Esophagus muscularis mucosa (tissue), 4 donors: ENCODE measurements around the gene B9D2. TPM values are rescaled to one million over a fixed set of nuclear protein-coding genes. Genes with fewer than 3 reads are reported as not detected.

Source experiments
- DNase-seq: peaks from one replicate; pipeline ENCODE4 v3.0.0-alpha.2; 2017; ENCODE audit errors: extremely low spot score
- H3K27ac ChIP-seq, 4 donors: fragments of 200-600 bp; sonication (generic); replicated peaks in 1 of 4; 1 replicate in 3 of 4; 2 replicates in 1 of 4; pipeline ENCODE4 v1.5.1; 2016 to 2019; ENCODE audit warnings: mild to moderate bottlenecking in 1 of 4
- H3K27me3 ChIP-seq, 4 donors: fragments of 200-600 bp; sonication (generic); one replicate each; pipeline versions ENCODE4 v1.5.1 to v1.6.0; 2016 to 2019
- H3K36me3 ChIP-seq, 4 donors: fragments of 200-600 bp; sonication (generic); one replicate each; pipeline ENCODE4 v1.5.1; 2016 to 2019
- H3K4me1 ChIP-seq, 4 donors: fragments of 200-600 bp; sonication (generic); one replicate each; pipeline ENCODE4 v1.5.1; 2016 to 2019
- H3K4me3 ChIP-seq, 4 donors: fragments of 200-600 bp; sonication (generic); 1 replicate in 2 of 4; 2 replicates in 2 of 4; pipeline ENCODE4 v1.5.1; 2016 to 2019; ENCODE audit warnings: mild to moderate bottlenecking in 4 of 4, moderate library complexity in 1 of 4
- H3K9me3 ChIP-seq, 4 donors: fragments of 200-600 bp; sonication (generic); 1 replicate in 3 of 4; 2 replicates in 1 of 4; pipeline ENCODE4 v1.5.1; 2016 to 2019
- CTCF ChIP-seq, 3 experiments: fragments of 200-600 bp in 2 of 3; fragments of 450-650 bp in 1 of 3; sonication (generic) in 2 of 3; IDR thresholded peaks; one replicate each; pipeline ENCODE4 v1.5.1; 2017 to 2019; ENCODE audit warnings: antibody characterized with exemption in 3 of 3, mild to moderate bottlenecking in 2 of 3, moderate library complexity in 1 of 3
- EP300 ChIP-seq: sonication (generic); formaldehyde crosslinking; IDR thresholded peaks from one replicate; pipeline ENCODE4 v1.6.1; 2017; ENCODE audit warnings: antibody characterized with exemption
- POLR2A ChIP-seq: fragments of 450-650 bp; IDR thresholded peaks from one replicate; pipeline ENCODE4 v1.6.1; 2017; ENCODE audit warnings: antibody characterized with exemption, moderate library complexity, mild to moderate bottlenecking, low read depth
- POLR2AphosphoS5 ChIP-seq, 2 donors: sonication (generic); formaldehyde crosslinking; IDR thresholded peaks; one replicate each; pipeline ENCODE4 v1.6.1; 2017; ENCODE audit warnings: antibody characterized with exemption in 2 of 2
- WGBS: methylation state at CpG from one replicate; pipeline ENCODE4 v1.1.5; 2018; 5-methylcytosine and 5-hydroxymethylcytosine counted together
- intact Hi-C: fragments of 100-400 bp; cut with DNase I; formaldehyde crosslinking; loops from one replicate; pipeline ENCODE4 v1.15.1; 2023
- total RNA-seq, 4 donors: library from RNA; depleted of rRNA; stranded (reverse); fragments of >200 nt; gene quantifications; one replicate each; pipeline versions ENCODE4 v1.1.0 to v1.2.1, GENCODE V29; 2016

The B9D2 gene
- total RNA-seq, 4 donors from 2014 or later: 4.9 to 9.3 (median 6.9) TPM

DNA sequence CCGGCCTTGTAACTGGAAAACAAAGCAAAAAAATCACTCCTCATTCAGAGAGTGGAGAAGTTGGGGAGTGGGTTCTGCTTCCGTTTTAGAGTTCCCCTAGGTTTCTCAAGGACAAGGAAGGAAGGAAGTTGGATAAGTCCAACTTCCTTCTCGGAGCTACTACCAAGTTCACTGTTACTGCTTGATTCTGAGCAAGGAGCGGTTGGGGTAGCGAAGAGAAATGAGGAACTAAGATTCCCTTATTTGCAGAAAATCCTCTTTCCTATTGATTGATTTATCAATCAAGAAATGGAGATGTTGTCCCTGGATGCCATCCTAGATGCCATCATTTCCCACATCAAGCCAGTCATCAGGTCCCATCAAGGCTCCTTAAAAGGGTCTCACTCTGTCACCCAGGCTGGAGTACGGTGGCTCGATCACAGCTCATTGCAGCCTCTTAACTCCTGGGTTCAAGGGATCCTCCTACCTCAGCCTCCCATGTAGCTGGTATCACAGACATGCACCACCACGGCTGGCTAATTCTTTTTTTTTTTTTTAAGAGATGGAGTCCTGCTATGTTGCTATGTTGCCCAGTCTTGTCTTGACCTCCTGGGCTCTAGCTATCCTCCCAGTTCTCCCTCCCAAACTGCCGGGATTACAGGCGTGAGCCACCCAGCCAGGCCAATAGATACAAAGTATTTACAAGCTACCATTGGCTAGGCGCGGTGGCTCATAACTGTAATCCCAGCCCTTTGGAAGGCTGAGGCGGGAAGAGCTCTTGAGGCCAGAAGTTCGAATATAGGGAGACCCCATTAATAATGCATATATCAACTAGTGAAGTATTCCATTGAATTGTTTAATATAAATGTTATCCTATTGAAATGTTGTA is 809 bp upstream of the B9D2 start:
- intact Hi-C loops: no loop called here
- Histone ChIP-seq H3K9me3 (no peaks in the 10 kb centered on the region), H3K27me3 (no peaks in the 10 kb centered on the region), H3K36me3 (peaks cover 0 to 4% (median 0%) of the 10 kb centered on the region in 4 donors), H3K27ac (peak overlapping the region; percentile 93 to 99 (median 96)), H3K4me1 (peaks cover 5 to 26% (median 20%) of the 10 kb centered on the region in 4 donors), H3K4me3 (peak overlapping the region; percentile 65 to 82 (median 74))
- TF ChIP-seq POLR2A (no peak), CTCF (IDR thresholded peaks at IDR 0.05) (no peak)
- no peak for DNase-seq
- WGBS: 73% methylated on average over 14 of the region's 14 CpGs

DNA sequence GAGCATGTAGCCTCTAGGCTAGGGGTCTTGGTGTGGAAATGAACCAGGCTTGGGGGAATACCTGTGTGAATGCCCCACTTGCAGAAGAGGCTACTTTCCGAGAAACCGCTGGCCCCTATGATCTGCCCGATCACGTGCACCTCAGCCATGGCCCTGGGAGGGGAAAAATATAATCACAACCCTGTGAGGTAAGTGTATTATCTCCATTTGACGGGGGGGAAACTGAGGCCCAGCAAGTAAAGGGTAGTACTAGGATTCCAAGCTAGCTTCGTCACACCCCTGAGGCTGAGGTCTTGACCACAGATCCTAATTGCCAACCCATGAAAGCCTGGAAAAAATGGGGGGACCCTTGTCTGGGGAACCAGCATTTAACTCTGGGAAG is 587 bp downstream of the B9D2 start:
- intact Hi-C loops: no loop called here
- DNase-seq: no peak
- no peaks in the 10 kb centered on the region for H3K9me3 ChIP-seq
- WGBS: 50% methylated on average over 6 of the region's 6 CpGs
- H3K36me3 ChIP-seq: peaks cover 0 to 4% (median 0%) of the 10 kb centered on the region in 4 donors
- TF ChIP-seq EP300 (no peak), POLR2AphosphoS5 (IDR thresholded peaks at IDR 0.05) (no peak), CTCF (IDR thresholded peaks at IDR 0.05) (no peak), POLR2A (no peak)
- no peaks in the 10 kb centered on the region for H3K27me3 ChIP-seq
- H3K27ac ChIP-seq: peak overlapping the region; percentile 93 to 99 (median 96)
- peaks cover 5 to 26% (median 20%) of the 10 kb centered on the region in 4 donors for H3K4me1 ChIP-seq
- peak overlapping the region; percentile 65 to 82 (median 74) for H3K4me3 ChIP-seq

- TF ChIP-seq EP300: no peak
- no peak for TF ChIP-seq CTCF (IDR thresholded peaks at IDR 0.05)
- no peak for TF ChIP-seq POLR2AphosphoS5 (IDR thresholded peaks at IDR 0.05)
- TF ChIP-seq POLR2A: no peak
- intact Hi-C loops: no loop called here
- Histone ChIP-seq H3K4me1 (peaks cover 5 to 26% (median 20%) of the 10 kb centered on the region in 4 donors), H3K27me3 (no peaks in the 10 kb centered on the region), H3K9me3 (no peaks in the 10 kb centered on the region), H3K27ac (no peak overlapping the region), H3K36me3 (no peaks in the 10 kb centered on the region), H3K4me3 (no peak overlapping the region)
- 90% methylated on average over 10 of the region's 10 CpGs for WGBS
- DNase-seq: no peak
Measured at GRCh38 chr19:41362143-41362847, 1.7 kb downstream of the B9D2 start.

DNA sequence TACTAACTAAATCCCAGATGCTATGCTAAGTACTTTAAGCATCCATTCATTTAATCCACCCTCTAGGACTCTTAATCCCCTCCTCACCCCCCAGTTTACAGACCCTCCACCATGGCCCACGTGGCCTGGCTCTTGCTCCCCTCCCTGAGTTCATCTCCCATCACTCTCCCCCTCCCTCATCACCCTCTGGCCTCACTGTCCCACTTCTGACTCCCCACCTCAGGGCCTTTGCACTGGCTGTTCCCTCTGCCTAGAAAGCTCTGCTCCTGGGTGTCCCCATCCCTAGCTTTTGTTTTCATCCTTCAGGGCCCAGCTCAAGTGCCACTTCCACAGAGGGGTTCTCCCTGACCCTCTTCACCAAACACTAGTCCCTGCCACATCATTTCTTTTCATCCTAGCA is 4.2 kb downstream of the B9D2 start:
- 100% methylated on average over 1 of the region's 1 CpG for WGBS
- Histone ChIP-seq H3K4me1 (peaks cover 6 to 26% (median 18%) of the 10 kb centered on the region in 4 donors), H3K27ac (no peak overlapping the region), H3K4me3 (no peak overlapping the region), H3K36me3 (no peaks in the 10 kb centered on the region), H3K9me3 (no peaks in the 10 kb centered on the region), H3K27me3 (no peaks in the 10 kb centered on the region)
- intact Hi-C loops: no loop called here
- no peak for DNase-seq
- TF ChIP-seq EP300: no peak
- no peak for TF ChIP-seq POLR2A
- no peak for TF ChIP-seq POLR2AphosphoS5 (IDR thresholded peaks at IDR 0.05)
- TF ChIP-seq CTCF (IDR thresholded peaks at IDR 0.05): no peak
